Pancreas (tissue), 10 donors: ENCODE results near the gene NTN1. TPM values are rescaled to one million over a fixed set of nuclear protein-coding genes. Genes with fewer than 3 reads are reported as not detected.

ENCODE experiments used
- ATAC-seq, 4 donors: fragments of 200-7000 bp; cut with Tn5 transposase; one replicate each; pipeline versions ENCODE4 v1.8.0 to v1.9.1; 2020; ENCODE audit warnings: mild to moderate bottlenecking in 4 of 4, moderate library complexity in 4 of 4
- DNase-seq, 6 donors: peaks; one replicate each; pipeline ENCODE4 v3.0.0-alpha.2; 2020
- FAIRE-seq: peaks from 2 replicates; lab custom pipeline; 2012; peaks lifted over from hg19 to GRCh38; lab: Jason Lieb, UNC
- H3K27ac ChIP-seq, 4 donors: fragments of 200-600 bp; sonication (generic); 1 replicate in 3 of 4; 2 replicates in 1 of 4; pipeline versions ENCODE4 v1.5.0 to v1.8.0; 2020
- H3K27me3 ChIP-seq, 4 donors: fragments of 200-600 bp; one replicate each; pipeline ENCODE4 v1.8.0; 2021
- H3K36me3 ChIP-seq, 3 donors: fragments of 200-600 bp; sonication (generic) in 1 of 3; one replicate each; pipeline versions ENCODE4 v1.5.0 to v1.8.0; 2020 to 2021
- H3K4me1 ChIP-seq, 3 donors: fragments of 200-600 bp; one replicate each; pipeline ENCODE4 v1.8.0; 2021
- H3K4me3 ChIP-seq, 4 donors: fragments of 200-600 bp; sonication (generic) in 2 of 4; one replicate each; pipeline versions ENCODE4 v1.5.0 to v1.8.0; 2020 to 2021
- H3K9me3 ChIP-seq, 4 donors: fragments of 200-600 bp; one replicate each; pipeline ENCODE4 v1.8.0; 2021
- CTCF ChIP-seq, 4 donors: fragments of 200-600 bp; sonication (generic) in 3 of 4; IDR thresholded peaks; one replicate each; pipeline versions ENCODE4 v1.5.0 to v1.8.0; 2021; ENCODE audit warnings: antibody characterized with exemption in 4 of 4
- WGBS, 2 donors: extraction: QIAGEN DNeasy Blood & Tissue Kit; methylation state at CpG; one replicate each; pipeline ENCODE4 v1.1.7; 2013; 5-methylcytosine and 5-hydroxymethylcytosine counted together
- intact Hi-C, 3 donors: fragments of 100-400 bp; cut with DNase I; formaldehyde crosslinking; loops; one replicate each; pipeline versions ENCODE4 v1.11.1 to v1.14.2; 2022
- polyA plus RNA-seq, 2 donors: library from polyadenylated mRNA; stranded (reverse); fragments of 200-250 nt; gene quantifications; one replicate each; pipeline ENCODE4 v1.2.3, GENCODE V29; 2013
- total RNA-seq, 6 donors: library from RNA; stranded (reverse); fragmentation: NEBNext Ultra II Directional in 4 of 6; extraction: Animal tissue kit (Norgen Biotek cat#: 25700) in 4 of 6; gene quantifications; one replicate each; pipeline versions ENCODE4 v1.2.1 to v1.2.4, GENCODE V29; 2021 to 2023
- donor health status: healthy with polysubstance abuse.
- donor health status: DM: no; HTN: no; CAD: no; lungs with moderate emphysema.
- donor health status: DM: no; HTN: no; CAD: no.
- donor health status: control.
- donor health status: control.
- donor health status: Bipolar disorder and iron deficiency.
- donor health status: DM: yes; HTN: yes; CAD: no.
- donor health status: DM: no; HTN: no; CAD: no.
- donor health status: DM: no; HTN: no; CAD: no.
- donor health status: DM: yes; HTN: yes; CAD: no.

Gene NTN1
- total and polyA plus RNA-seq, 8 donors = 1.8 to 4.3 (median 2.5) TPM

GRCh38 chr17:9212376-9213302, 191.3 kb downstream of the NTN1 start:
- TF ChIP-seq CTCF (IDR thresholded peaks at IDR 0.05) = no peak
- intact Hi-C loops = no loop called here
- no peak for ATAC-seq
- H3K27ac ChIP-seq = no peak overlapping the region
- H3K4me3 ChIP-seq = no peak overlapping the region
- FAIRE-seq = no peak
- H3K9me3 ChIP-seq = peaks cover 0 to 2% (median 0%) of the 10 kb centered on the region in 4 donors
- H3K36me3 ChIP-seq = no peaks in the 10 kb centered on the region
- WGBS, 2 donors = 88 to 92% methylated on average over 28 to 30 of the region's 30 CpGs
- no peak for DNase-seq
- H3K27me3 ChIP-seq = no peaks in the 10 kb centered on the region
- peaks cover 0 to 4% (median 0%) of the 10 kb centered on the region in 3 donors for H3K4me1 ChIP-seq

- no peaks in the 10 kb centered on the region for H3K27me3 ChIP-seq
- peaks cover 0 to 4% (median 0%) of the 10 kb centered on the region in 3 donors for H3K4me1 ChIP-seq
- peaks cover 0 to 2% (median 0%) of the 10 kb centered on the region in 4 donors for H3K9me3 ChIP-seq
- H3K36me3 ChIP-seq = no peaks in the 10 kb centered on the region
- ATAC-seq = no peak
- H3K27ac ChIP-seq = no peak overlapping the region
- intact Hi-C loops = no loop called here
- no peak for TF ChIP-seq CTCF (IDR thresholded peaks at IDR 0.05)
- WGBS, 2 donors = 68 to 76% methylated on average over 3 of the region's 3 CpGs
- no peak overlapping the region for H3K4me3 ChIP-seq
- no peak for FAIRE-seq
- peak in 1 of 6 donors; percentile 27 for DNase-seq
Measured at GRCh38 chr17:9213303-9213640, 192.0 kb downstream of the NTN1 start.

- ATAC-seq (no peak), DNase-seq (no peak), FAIRE-seq (no peak)
- Histone ChIP-seq H3K4me1 (peaks cover 0 to 4% (median 0%) of the 10 kb centered on the region in 3 donors), H3K27ac (no peak overlapping the region), H3K4me3 (no peak overlapping the region), H3K36me3 (no peaks in the 10 kb centered on the region), H3K9me3 (peaks cover 0 to 2% (median 0%) of the 10 kb centered on the region in 4 donors), H3K27me3 (no peaks in the 10 kb centered on the region)
- intact Hi-C loops = no loop called here
- no peak for TF ChIP-seq CTCF (IDR thresholded peaks at IDR 0.05)
Measured at GRCh38 chr17:9215465-9215864, 194.2 kb downstream of the NTN1 start.

GRCh38 chr17:9217151-9218056, 196.1 kb downstream of the NTN1 start:
- Histone ChIP-seq H3K4me3 (no peak overlapping the region), H3K27ac (peak overlapping the region in 2 of 4 donors; percentile 75), H3K27me3 (no peaks in the 10 kb centered on the region), H3K4me1 (peaks cover 0 to 4% (median 0%) of the 10 kb centered on the region in 3 donors), H3K36me3 (no peaks in the 10 kb centered on the region), H3K9me3 (peaks cover 0 to 2% (median 0%) of the 10 kb centered on the region in 4 donors)
- WGBS, 2 donors = 24 to 32% methylated on average over 5 of the region's 5 CpGs
- DNase-seq (no peak), ATAC-seq (peak; percentile 57 to 88 (median 78)), FAIRE-seq (no peak)
- intact Hi-C loops = no loop called here
- no peak for TF ChIP-seq CTCF (IDR thresholded peaks at IDR 0.05)
